ENCODE measurements around the gene ELFN1.

Gene ELFN1

GRCh38 chr7:1637155-1637554, 32.9 kb upstream of the ELFN1 start:
- no peak for DNase-seq (ENCODE audit: low read depth)
- TF ChIP-seq, protein P1, sequence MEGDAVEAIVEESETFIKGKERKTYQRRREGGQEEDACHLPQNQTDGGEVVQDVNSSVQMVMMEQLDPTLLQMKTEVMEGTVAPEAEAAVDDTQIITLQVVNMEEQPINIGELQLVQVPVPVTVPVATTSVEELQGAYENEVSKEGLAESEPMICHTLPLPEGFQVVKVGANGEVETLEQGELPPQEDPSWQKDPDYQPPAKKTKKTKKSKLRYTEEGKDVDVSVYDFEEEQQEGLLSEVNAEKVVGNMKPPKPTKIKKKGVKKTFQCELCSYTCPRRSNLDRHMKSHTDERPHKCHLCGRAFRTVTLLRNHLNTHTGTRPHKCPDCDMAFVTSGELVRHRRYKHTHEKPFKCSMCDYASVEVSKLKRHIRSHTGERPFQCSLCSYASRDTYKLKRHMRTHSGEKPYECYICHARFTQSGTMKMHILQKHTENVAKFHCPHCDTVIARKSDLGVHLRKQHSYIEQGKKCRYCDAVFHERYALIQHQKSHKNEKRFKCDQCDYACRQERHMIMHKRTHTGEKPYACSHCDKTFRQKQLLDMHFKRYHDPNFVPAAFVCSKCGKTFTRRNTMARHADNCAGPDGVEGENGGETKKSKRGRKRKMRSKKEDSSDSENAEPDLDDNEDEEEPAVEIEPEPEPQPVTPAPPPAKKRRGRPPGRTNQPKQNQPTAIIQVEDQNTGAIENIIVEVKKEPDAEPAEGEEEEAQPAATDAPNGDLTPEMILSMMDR (IDR thresholded peaks at IDR 0.05; ENCODE audit: low read depth, low read length, missing control alignments), result no peak
- H3K4me3 ChIP-seq (ENCODE audit: low read depth, low read length), result no peak overlapping the region

DNA sequence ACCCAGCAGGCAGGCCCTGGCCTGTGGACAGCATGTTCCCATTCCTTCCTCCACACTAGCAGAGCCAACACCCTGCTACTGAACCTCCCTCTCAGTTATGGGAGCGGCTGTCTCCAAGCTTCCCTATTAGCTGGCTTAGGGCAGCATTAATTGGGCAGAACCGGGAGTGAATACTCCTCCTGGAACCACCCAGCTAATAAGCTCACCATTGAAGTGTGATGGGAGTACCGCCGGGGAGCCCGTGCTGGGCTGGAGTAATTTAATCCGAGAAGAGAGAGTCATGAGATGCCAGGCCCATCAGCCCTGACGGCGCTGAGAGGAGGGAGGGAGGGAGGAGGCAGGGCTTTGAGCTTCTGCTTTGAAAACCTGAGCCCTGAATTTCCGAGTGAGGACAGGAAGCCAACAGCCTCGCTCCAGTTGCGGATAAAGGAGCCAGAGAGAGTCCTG, 31.8 kb upstream of the ELFN1 start:
- DNase-seq (ENCODE audit: low read depth), result no peak
- TF ChIP-seq, protein P1 (IDR thresholded peaks at IDR 0.05; ENCODE audit: low read depth, low read length, missing control alignments), result no peak

GRCh38 chr7:1639071-1639470, 31.0 kb upstream of the ELFN1 start:
- no peak overlapping the region for H3K4me3 ChIP-seq (ENCODE audit: low read depth, low read length)
- no peak for DNase-seq (ENCODE audit: low read depth)
- TF ChIP-seq, protein P1 (IDR thresholded peaks at IDR 0.05; ENCODE audit: low read depth, low read length, missing control alignments), result no peak

More for the DNA sequence above, 31.8 kb upstream of the ELFN1 start:
- no peak overlapping the region for H3K4me3 ChIP-seq (ENCODE audit: low read depth, low read length)

GRCh38 chr7:1639532-1640175, 30.4 kb upstream of the ELFN1 start:
- no peak overlapping the region for H3K4me3 ChIP-seq (ENCODE audit: low read depth, low read length)
- TF ChIP-seq, protein P1 (IDR thresholded peaks at IDR 0.05; ENCODE audit: low read depth, low read length, missing control alignments), result no peak
- DNase-seq (ENCODE audit: low read depth), result no peak

- TF ChIP-seq, protein P1 (IDR thresholded peaks at IDR 0.05; ENCODE audit: low read depth, low read length, missing control alignments), result no peak
- no peak for DNase-seq (ENCODE audit: low read depth)
- no peak overlapping the region for H3K4me3 ChIP-seq (ENCODE audit: low read depth, low read length)
These were observed 29.5 kb upstream of the ELFN1 start for GRCh38 chr7:1640376-1641172.

DNA sequence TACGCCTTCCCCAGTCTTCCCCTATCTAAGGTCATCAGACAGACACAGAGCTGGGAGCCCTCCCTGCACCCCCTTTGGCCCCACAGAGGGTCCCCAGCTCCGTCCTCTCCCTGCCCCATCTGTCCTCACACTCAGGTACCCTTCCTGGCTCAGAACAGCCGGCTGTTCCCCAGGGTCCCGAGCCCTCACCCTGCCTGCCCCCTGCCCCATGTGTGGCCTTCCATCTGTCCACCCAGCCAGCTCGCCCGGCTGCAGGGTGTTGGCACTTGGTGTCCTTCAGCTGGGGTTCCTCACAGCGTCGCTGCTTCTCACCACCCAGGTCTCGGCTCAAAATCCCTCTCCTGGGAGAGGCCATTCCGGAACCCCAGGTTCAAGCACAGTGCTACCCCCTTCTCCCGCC, 28.9 kb upstream of the ELFN1 start:
- TF ChIP-seq, protein P1 (IDR thresholded peaks at IDR 0.05; ENCODE audit: low read depth, low read length, missing control alignments), result no peak
- no peak overlapping the region for H3K4me3 ChIP-seq (ENCODE audit: low read depth, low read length)
- no peak for DNase-seq (ENCODE audit: low read depth)
